HG02759 (cell line): Measurements from ENCODE around the gene DCLRE1B.

Source experiments
- ATAC-seq: cut with Tn5 transposase; IDR thresholded peaks from one replicate; pipeline ENCODE4 v1.9.1; 2021; ENCODE audit warnings: mild to moderate bottlenecking, moderate library complexity; ENCODE audit not compliant: unreplicated experiment

DCLRE1B gene

GRCh38 chr1:113918243-113918642 is 13.1 kb downstream of the DCLRE1B start:
- ATAC-seq = no peak

GRCh38 chr1:113922957-113923356 is 17.8 kb downstream of the DCLRE1B start:
- ATAC-seq = no peak

- ATAC-seq = no peak
Observed at GRCh38 chr1:113924473-113924872, 19.3 kb downstream of the DCLRE1B start.

- ATAC-seq = no peak
Observed at GRCh38 chr1:113928187-113928930, 23.2 kb downstream of the DCLRE1B start.

GRCh38 chr1:113928941-113929749 is 24.0 kb downstream of the DCLRE1B start, which contains the start of gene HIPK1:
HIPK1 (plus strand) TSS chr1:113929324.
- ATAC-seq = peak; percentile 74

- peak; percentile 51 for ATAC-seq
Observed at GRCh38 chr1:113929750-113930498, 24.8 kb downstream of the DCLRE1B start.

GRCh38 chr1:113930499-113931161 is 25.5 kb downstream of the DCLRE1B start:
- peak; percentile 24 for ATAC-seq

DNA sequence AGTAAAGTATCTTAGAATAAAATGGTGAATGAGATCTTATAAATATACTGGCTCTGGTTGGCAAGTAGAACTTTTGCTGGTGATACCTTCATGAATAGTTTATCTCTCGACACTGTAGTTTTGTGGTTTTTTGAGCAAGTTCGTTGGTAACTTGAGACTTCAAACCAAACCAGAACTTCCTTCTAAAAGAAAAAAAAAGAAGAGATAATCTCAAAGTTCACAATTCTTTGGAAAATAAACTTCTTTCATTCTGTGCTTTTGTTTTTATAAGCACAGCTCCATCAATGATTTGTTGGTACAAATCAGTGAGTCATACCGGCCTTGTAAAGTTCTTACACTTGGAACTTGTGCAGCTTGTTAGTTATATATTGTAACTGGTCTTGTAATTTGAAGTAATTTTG is 26.3 kb downstream of the DCLRE1B start:
- no peak for ATAC-seq

DNA sequence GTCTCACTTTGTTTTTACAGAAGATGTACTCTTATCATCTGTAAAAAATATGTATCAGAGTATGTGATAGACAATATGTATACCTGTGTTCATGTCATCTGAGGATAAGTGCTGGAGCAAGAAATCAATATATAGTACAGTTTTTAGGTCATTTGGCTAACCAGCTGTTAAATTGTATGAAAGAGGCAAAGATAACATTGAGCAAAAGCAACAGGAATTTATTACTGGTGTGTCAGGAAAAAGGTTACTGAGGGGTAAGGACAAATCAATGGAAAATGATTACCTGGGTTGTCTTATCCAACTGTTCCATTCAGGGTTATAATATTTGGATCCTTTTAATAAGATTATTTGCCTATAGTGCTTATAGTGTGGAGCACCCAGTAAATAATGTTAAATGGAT is 28.9 kb downstream of the DCLRE1B start:
- ATAC-seq = no peak

DNA sequence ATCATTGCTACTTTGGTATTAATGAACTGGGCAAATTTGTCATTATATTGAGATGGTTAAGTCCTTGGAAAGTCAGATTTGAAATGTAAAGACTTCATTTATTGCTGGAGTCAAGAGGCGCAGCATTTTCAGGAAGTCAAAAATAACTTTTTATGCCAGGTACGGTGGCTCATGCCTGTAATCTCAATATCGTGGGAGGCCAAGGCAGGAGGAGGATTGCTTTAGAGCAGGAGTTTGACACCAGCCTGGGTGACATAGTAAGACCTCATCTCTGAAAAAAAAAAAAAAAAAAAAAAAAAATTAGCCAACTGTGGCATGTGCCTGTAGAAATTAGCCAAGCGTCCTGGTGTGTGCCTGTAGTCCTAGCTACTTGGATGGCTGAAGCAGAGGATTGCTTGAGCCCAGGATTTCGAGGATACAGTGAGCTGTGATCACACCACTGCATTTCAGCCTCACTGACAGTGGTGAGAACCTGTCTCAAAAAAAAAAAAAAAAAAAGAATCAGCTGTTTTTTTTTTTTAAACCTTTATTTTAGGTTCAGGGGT is 29.5 kb downstream of the DCLRE1B start:
- no peak for ATAC-seq

GRCh38 chr1:113935176-113935575 is 30.1 kb downstream of the DCLRE1B start:
- no peak for ATAC-seq

GRCh38 chr1:113935970-113936369 is 30.8 kb downstream of the DCLRE1B start:
- no peak for ATAC-seq

DNA sequence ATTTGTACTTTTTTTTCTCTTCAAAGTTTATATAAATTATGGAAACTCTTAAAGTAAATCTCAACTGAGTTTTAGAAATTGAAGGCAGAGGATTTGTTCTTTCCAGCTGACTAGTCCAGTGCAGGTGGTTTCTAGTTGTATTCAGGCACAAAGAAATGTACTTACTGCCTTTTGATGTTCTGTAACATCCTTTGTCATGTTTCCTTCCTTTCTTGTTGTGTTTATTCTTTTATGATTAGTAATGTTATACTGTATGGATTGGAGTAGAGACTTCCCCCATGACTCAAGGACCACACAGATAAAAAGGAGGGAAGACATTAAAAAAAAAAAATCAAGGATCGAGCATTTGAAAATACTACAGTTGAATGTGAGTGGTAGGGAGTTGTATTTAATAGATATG is 32.0 kb downstream of the DCLRE1B start:
- no peak for ATAC-seq

- no peak for ATAC-seq
Observed at GRCh38 chr1:113938192-113938591, 33.1 kb downstream of the DCLRE1B start.

DNA sequence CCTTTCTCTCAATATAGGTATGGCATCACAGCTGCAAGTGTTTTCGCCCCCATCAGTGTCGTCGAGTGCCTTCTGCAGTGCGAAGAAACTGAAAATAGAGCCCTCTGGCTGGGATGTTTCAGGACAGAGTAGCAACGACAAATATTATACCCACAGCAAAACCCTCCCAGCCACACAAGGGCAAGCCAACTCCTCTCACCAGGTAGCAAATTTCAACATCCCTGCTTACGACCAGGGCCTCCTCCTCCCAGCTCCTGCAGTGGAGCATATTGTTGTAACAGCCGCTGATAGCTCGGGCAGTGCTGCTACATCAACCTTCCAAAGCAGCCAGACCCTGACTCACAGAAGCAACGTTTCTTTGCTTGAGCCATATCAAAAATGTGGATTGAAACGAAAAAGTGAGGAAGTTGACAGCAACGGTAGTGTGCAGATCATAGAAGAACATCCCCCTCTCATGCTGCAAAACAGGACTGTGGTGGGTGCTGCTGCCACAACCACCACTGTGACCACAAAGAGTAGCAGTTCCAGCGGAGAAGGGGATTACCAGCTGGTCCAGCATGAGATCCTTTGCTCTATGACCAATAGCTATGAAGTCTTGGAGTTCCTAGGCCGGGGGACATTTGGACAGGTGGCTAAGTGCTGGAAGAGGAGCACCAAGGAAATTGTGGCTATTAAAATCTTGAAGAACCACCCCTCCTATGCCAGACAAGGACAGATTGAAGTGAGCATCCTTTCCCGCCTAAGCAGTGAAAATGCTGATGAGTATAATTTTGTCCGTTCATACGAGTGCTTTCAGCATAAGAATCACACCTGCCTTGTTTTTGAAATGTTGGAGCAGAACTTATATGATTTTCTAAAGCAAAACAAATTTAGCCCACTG is 35.5 kb downstream of the DCLRE1B start:
- ATAC-seq = peak; percentile 83

GRCh38 chr1:113941245-113941559 is 36.1 kb downstream of the DCLRE1B start:
- ATAC-seq = no peak

DNA sequence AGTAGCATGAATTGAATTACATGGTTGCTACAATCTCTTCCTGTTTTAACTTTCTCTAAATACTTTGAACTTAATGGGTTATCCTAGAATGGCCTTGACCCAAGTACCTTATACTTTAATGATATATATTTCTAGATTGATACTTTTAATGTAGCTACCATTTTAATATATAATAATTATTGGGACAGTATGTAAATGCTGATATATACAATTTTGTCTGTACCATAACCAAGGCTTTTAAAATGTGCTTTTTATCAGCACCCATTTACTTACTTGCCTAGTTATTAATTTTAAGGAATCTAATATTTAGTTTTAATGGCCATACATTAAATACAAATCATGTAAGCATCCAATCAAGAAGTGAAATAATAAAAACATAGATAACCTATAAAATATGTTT is 37.4 kb downstream of the DCLRE1B start:
- no peak for ATAC-seq

DNA sequence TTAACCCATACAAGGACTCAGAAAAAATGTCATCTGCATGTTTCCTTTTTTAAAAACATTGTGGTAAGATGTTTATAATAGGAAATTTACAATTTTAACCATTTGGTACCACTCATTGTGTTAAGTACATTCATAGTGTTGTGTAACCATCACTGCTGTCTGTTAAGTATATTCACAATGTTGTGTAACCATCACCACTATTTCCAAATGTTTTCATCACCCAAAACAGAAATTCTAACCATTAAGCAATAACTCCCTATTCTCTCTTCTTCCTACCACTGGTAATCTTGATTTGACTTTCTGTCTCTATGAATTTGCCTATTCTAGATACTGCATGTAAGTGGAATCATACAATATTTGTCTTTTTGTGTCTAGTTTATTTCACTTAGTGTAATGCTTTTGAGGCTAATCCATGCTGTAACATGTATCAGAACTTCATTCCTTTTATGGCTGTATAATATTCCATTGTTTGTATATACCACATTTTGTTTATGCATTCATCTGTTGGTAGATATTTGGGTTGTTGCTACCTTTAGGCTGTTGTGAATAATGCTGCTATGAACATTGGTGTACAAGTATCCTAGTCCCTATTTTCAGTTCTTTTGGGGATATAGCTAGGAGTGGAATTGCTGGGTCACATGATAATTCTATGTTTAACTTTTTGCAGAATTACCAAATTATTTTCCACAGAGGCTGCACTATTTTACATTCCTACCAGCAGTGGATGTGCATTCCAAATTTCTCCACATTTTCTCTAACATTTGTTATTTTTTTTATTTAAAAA is 38.1 kb downstream of the DCLRE1B start:
- no peak for ATAC-seq

DNA sequence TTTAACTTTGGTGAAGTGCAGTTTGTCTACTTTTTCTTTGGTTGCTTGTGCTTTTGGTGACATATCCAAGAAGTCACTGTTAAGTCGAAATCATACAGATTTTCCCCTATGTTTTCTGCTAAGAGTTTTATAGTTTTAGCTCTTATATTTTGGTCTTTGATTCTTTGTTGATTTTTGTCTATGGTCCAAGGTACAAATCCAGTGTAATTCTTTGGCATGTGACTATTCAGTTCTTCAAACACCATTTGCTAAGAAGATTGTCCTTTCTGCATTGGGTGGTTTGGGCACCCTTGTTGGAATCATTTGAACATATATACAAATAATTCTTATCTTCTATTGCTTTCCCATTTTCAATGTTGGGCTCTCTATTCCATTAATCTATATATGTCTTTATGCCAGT is 40.2 kb downstream of the DCLRE1B start:
- no peak for ATAC-seq
